Measurements from ENCODE around the gene PVALEF.

The PVALEF gene

DNA sequence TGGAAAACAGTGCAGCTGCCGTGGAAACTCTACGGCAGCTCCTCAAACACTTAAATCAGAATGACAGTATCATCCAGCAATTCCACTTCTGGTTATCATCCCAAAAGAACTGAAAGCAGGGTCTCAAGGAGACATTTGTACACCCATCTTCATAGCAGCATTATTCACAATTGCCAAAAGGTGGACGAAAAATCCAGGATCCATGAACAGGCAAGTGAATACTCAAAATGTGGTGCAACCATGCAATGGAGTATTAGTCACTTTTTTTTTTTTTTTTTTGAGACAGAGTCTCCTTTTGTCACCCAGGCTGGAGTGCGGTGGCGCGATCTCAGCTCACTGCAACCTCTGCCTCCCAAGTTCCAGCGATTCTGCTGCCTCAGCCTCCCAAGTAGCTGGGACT lies 11.4 kb downstream of the PVALEF start:
- Histone ChIP-seq H3K9ac (ENCODE audit: low read depth, low read length, poor library complexity) (no peak overlapping the region), H4K8ac (ENCODE audit: low read depth, low read length) (no peak overlapping the region), H3K4me3 (ENCODE audit: low read length in 2 of 2) (no peak overlapping the region), H3K18ac (ENCODE audit: low read length) (no peak overlapping the region), H3K4me1 (ENCODE audit: control insufficient read depth in 2 of 2, insufficient read depth in 1 of 2, low read depth in 1 of 2, low read length in 2 of 2) (no peaks in the 10 kb centered on the region), H2BK12ac (ENCODE audit: low read length) (no peak overlapping the region), H3K9me3 (replicated peaks in 1 of 2; ENCODE audit: control insufficient read depth in 2 of 2, insufficient read depth in 1 of 2, low read depth in 1 of 2, low read length in 2 of 2) (peaks cover 3 to 4% of the 10 kb centered on the region in 2 donors), H2AFZ (ENCODE audit: low read length) (no peak overlapping the region), H3K27me3 (ENCODE audit: control insufficient read depth in 3 of 3, insufficient read depth in 3 of 3, low read depth in 1 of 3, low read length in 3 of 3) (no peaks in the 10 kb centered on the region), H2BK15ac (ENCODE audit: low read length) (no peak overlapping the region), H2AK5ac (ENCODE audit: low read depth, low read length) (no peak overlapping the region), H2BK5ac (ENCODE audit: low read length) (no peak overlapping the region), H3K14ac (ENCODE audit: low read length) (no peak overlapping the region), H2BK120ac (ENCODE audit: low read depth, low read length) (no peak overlapping the region), H3K23ac (ENCODE audit: low read depth, low read length, poor library complexity) (no peak overlapping the region), H3K4ac (ENCODE audit: low read length) (no peak overlapping the region), H3K79me1 (ENCODE audit: low read depth, low read length) (peaks cover 4% of the 10 kb centered on the region), H3K27ac (replicated peaks; ENCODE audit: low read length) (no peak overlapping the region), H4K91ac (ENCODE audit: low read depth, low read length, poor library complexity) (no peak overlapping the region), H3K36me3 (replicated peaks in 1 of 2; ENCODE audit: control insufficient read depth in 2 of 2, insufficient read depth in 2 of 2, low read length in 2 of 2) (no peaks in the 10 kb centered on the region), H3K4me2 (ENCODE audit: insufficient read depth, low read length, poor library complexity, severe bottlenecking) (no peak overlapping the region)
- no peak for DNase-seq (ENCODE audit: low spot score)
- whole genome bisulfite sequencing, 2 donors (ENCODE audit: extremely low coverage in 2 of 2, insufficient read length in 2 of 2, insufficient replicate concordance in 1 of 2), result no CpG with 5 or more reads among the region's 7 CpGs

DNA sequence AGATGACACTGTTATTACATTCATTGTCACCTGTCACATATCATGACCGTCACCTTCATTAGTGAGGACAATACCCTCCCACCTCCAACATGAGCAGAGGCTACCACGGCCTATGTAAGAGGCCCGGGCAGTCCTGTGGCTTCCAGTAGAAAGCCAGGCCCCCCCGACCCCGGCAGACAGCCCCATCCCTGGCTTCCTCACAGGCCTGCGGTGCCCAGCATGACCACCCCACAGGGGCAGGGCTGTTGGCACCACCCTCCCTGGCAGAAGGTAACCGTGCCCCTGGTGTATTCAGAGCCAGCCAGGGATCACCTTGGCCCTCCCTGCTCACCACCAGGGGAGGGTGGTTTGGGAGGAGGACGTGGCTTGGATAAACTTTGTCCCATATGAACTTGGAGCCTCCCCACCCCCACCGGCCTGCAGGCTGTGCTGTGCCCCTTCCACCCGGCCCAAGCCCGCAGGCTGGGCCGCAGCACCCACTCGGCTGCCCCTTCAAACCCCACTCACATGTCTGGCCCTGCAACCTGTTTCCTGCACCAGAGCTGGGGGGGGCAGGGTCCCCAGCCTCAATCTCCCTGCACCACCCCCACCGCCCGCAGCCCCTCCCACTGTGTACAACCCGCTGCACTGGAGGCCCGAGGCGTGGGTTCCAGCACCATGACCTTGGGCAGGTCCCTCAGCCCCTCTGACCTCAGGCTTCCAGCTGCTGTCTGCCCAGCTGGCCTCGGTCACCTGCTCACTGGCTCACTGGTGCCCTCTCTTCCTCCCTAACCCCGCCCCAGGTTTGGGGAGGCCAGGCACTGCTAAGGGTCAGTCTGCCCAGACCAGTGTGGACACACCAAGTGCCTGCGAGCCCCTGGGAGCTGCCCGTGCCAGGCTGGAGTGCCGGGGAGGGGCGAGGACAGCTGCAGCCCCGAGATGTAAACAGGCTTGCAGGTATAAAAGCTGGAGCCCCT lies 13.1 kb downstream of the PVALEF start:
- Histone ChIP-seq H3K18ac (ENCODE audit: low read length) (no peak overlapping the region), H3K4me1 (ENCODE audit: control insufficient read depth in 2 of 2, insufficient read depth in 1 of 2, low read depth in 1 of 2, low read length in 2 of 2) (no peaks in the 10 kb centered on the region), H3K23ac (ENCODE audit: low read depth, low read length, poor library complexity) (peak overlapping the region; percentile 65), H2BK12ac (ENCODE audit: low read length) (no peak overlapping the region), H3K4ac (ENCODE audit: low read length) (no peak overlapping the region), H3K4me2 (ENCODE audit: insufficient read depth, low read length, poor library complexity, severe bottlenecking) (no peak overlapping the region), H2BK120ac (ENCODE audit: low read depth, low read length) (no peak overlapping the region), H3K27ac (replicated peaks; ENCODE audit: low read length) (no peak overlapping the region), H2BK15ac (ENCODE audit: low read length) (no peak overlapping the region), H3K27me3 (ENCODE audit: control insufficient read depth in 3 of 3, insufficient read depth in 3 of 3, low read depth in 1 of 3, low read length in 3 of 3) (no peaks in the 10 kb centered on the region), H3K9ac (ENCODE audit: low read depth, low read length, poor library complexity) (peak overlapping the region; percentile 12), H2BK5ac (ENCODE audit: low read length) (peak overlapping the region; percentile 24), H4K91ac (ENCODE audit: low read depth, low read length, poor library complexity) (no peak overlapping the region), H2AK5ac (ENCODE audit: low read depth, low read length) (peak overlapping the region; percentile 54), H2AFZ (ENCODE audit: low read length) (no peak overlapping the region), H3K9me3 (replicated peaks in 1 of 2; ENCODE audit: control insufficient read depth in 2 of 2, insufficient read depth in 1 of 2, low read depth in 1 of 2, low read length in 2 of 2) (peaks cover 2 to 3% of the 10 kb centered on the region in 2 donors), H3K4me3 (ENCODE audit: low read length in 2 of 2) (peak overlapping the region in 1 of 2 donors; percentile 15), H4K8ac (ENCODE audit: low read depth, low read length) (no peak overlapping the region), H3K14ac (ENCODE audit: low read length) (no peak overlapping the region), H3K36me3 (replicated peaks in 1 of 2; ENCODE audit: control insufficient read depth in 2 of 2, insufficient read depth in 2 of 2, low read length in 2 of 2) (no peaks in the 10 kb centered on the region), H3K79me1 (ENCODE audit: low read depth, low read length) (peaks cover 4% of the 10 kb centered on the region)
- no CpG with 5 or more reads among the region's 25 CpGs for WGBS, 2 donors (ENCODE audit: extremely low coverage in 2 of 2, insufficient read length in 2 of 2, insufficient replicate concordance in 1 of 2)
- DNase-seq (ENCODE audit: low spot score), result no peak

DNA sequence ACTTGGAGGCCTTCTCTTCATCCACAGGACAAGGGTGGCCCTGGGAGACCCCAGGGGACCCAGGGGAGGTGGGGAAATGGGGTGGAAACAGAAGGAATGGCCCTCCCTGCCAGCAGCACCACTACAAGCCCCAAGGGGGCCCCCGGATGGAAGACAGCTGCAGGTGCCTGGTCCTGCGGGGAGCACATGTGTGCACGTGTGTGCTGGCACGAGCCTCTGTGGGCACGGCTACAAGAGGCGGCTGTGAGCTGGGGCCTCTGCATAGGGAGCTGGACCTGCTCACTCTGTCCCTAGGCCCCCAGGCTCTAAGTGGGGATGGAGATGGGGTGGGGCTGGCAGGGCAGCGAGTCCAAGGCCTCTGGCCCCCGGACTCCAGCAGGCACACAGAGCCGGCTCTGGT lies 13.9 kb downstream of the PVALEF start:
- Histone ChIP-seq H3K27ac (replicated peaks; ENCODE audit: low read length) (no peak overlapping the region), H3K4me1 (ENCODE audit: control insufficient read depth in 2 of 2, insufficient read depth in 1 of 2, low read depth in 1 of 2, low read length in 2 of 2) (no peaks in the 10 kb centered on the region), H3K79me1 (ENCODE audit: low read depth, low read length) (peaks cover 4% of the 10 kb centered on the region), H3K9ac (ENCODE audit: low read depth, low read length, poor library complexity) (no peak overlapping the region), H2AK5ac (ENCODE audit: low read depth, low read length) (peak overlapping the region; percentile 79), H3K4me2 (ENCODE audit: insufficient read depth, low read length, poor library complexity, severe bottlenecking) (no peak overlapping the region), H2BK120ac (ENCODE audit: low read depth, low read length) (no peak overlapping the region), H2BK5ac (ENCODE audit: low read length) (peak overlapping the region; percentile 24), H3K9me3 (replicated peaks in 1 of 2; ENCODE audit: control insufficient read depth in 2 of 2, insufficient read depth in 1 of 2, low read depth in 1 of 2, low read length in 2 of 2) (peaks cover 3 to 7% of the 10 kb centered on the region in 2 donors), H3K27me3 (ENCODE audit: control insufficient read depth in 3 of 3, insufficient read depth in 3 of 3, low read depth in 1 of 3, low read length in 3 of 3) (no peaks in the 10 kb centered on the region), H3K4me3 (ENCODE audit: low read length in 2 of 2) (no peak overlapping the region), H3K4ac (ENCODE audit: low read length) (no peak overlapping the region), H3K14ac (ENCODE audit: low read length) (no peak overlapping the region), H4K8ac (ENCODE audit: low read depth, low read length) (no peak overlapping the region), H3K18ac (ENCODE audit: low read length) (peak overlapping the region; percentile 80), H2BK15ac (ENCODE audit: low read length) (no peak overlapping the region), H3K36me3 (replicated peaks in 1 of 2; ENCODE audit: control insufficient read depth in 2 of 2, insufficient read depth in 2 of 2, low read length in 2 of 2) (no peaks in the 10 kb centered on the region), H2BK12ac (ENCODE audit: low read length) (peak overlapping the region; percentile 58), H4K91ac (ENCODE audit: low read depth, low read length, poor library complexity) (no peak overlapping the region), H2AFZ (ENCODE audit: low read length) (no peak overlapping the region), H3K23ac (ENCODE audit: low read depth, low read length, poor library complexity) (no peak overlapping the region)
- WGBS, 2 donors (ENCODE audit: extremely low coverage in 2 of 2, insufficient read length in 2 of 2, insufficient replicate concordance in 1 of 2), result no CpG with 5 or more reads among the region's 9 CpGs
- no peak for DNase-seq (ENCODE audit: low spot score)

DNA sequence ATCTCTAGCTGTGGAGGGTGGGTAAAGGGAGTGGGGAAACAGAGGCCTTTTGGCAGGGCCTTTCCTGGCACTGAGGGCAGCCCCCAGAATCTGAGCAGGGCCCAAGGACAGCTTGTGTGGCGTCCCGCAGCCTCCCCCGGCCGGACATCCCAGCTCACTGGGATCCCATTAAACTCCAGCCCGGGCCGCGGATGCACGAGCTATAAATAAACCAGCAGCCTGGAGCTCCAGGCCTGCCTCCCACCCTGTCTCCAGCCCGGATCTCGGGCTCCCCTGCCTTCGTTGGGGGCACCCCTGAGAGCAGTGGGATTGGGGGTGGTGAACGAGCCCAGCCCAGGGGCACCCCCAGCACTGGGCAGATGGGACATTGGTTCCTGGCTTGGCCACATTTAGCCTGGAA lies 14.6 kb downstream of the PVALEF start:
- Histone ChIP-seq H3K18ac (ENCODE audit: low read length) (peak overlapping the region; percentile 80), H3K79me1 (ENCODE audit: low read depth, low read length) (peaks cover 4% of the 10 kb centered on the region), H3K23ac (ENCODE audit: low read depth, low read length, poor library complexity) (no peak overlapping the region), H4K91ac (ENCODE audit: low read depth, low read length, poor library complexity) (no peak overlapping the region), H3K9me3 (replicated peaks in 1 of 2; ENCODE audit: control insufficient read depth in 2 of 2, insufficient read depth in 1 of 2, low read depth in 1 of 2, low read length in 2 of 2) (peaks cover 3 to 7% of the 10 kb centered on the region in 2 donors), H3K27me3 (ENCODE audit: control insufficient read depth in 3 of 3, insufficient read depth in 3 of 3, low read depth in 1 of 3, low read length in 3 of 3) (no peaks in the 10 kb centered on the region), H2BK120ac (ENCODE audit: low read depth, low read length) (no peak overlapping the region), H2BK5ac (ENCODE audit: low read length) (no peak overlapping the region), H2AK5ac (ENCODE audit: low read depth, low read length) (peak overlapping the region; percentile 83), H3K9ac (ENCODE audit: low read depth, low read length, poor library complexity) (no peak overlapping the region), H3K14ac (ENCODE audit: low read length) (no peak overlapping the region), H3K36me3 (replicated peaks in 1 of 2; ENCODE audit: control insufficient read depth in 2 of 2, insufficient read depth in 2 of 2, low read length in 2 of 2) (no peaks in the 10 kb centered on the region), H2BK15ac (ENCODE audit: low read length) (no peak overlapping the region), H3K4me1 (ENCODE audit: control insufficient read depth in 2 of 2, insufficient read depth in 1 of 2, low read depth in 1 of 2, low read length in 2 of 2) (peaks cover 0 to 3% of the 10 kb centered on the region in 2 donors), H4K8ac (ENCODE audit: low read depth, low read length) (no peak overlapping the region), H3K4ac (ENCODE audit: low read length) (peak overlapping the region; percentile 53), H3K27ac (replicated peaks; ENCODE audit: low read length) (no peak overlapping the region), H3K4me2 (ENCODE audit: insufficient read depth, low read length, poor library complexity, severe bottlenecking) (no peak overlapping the region), H2AFZ (ENCODE audit: low read length) (peak overlapping the region; percentile 7), H2BK12ac (ENCODE audit: low read length) (no peak overlapping the region), H3K4me3 (ENCODE audit: low read length in 2 of 2) (no peak overlapping the region)
- DNase-seq (ENCODE audit: low spot score), result no peak
- no CpG with 5 or more reads among the region's 12 CpGs for WGBS, 2 donors (ENCODE audit: extremely low coverage in 2 of 2, insufficient read length in 2 of 2, insufficient replicate concordance in 1 of 2)
